GM12865 (cell line): ENCODE measurements around the gene NEFH.
A peak's percentile ranks its signal among the peaks of the same experiment; 100 is the strongest.

Source experiments
- DNase-seq: peaks from one replicate; pipeline ENCODE4 v3.0.0; 2010; ENCODE audit warnings: low read depth
- H3K4me3 ChIP-seq: 2 replicates; pipeline ENCODE4 v1.5.1; 2011; ENCODE audit warnings: mild to moderate bottlenecking, low read depth, low read length, control low read depth
- CTCF ChIP-seq: IDR thresholded peaks from 2 replicates; pipeline ENCODE4 v1.5.1; 2011; ENCODE audit warnings: low read length, control low read depth, low read depth, inconsistent platforms; ENCODE audit not compliant: insufficient read depth; ENCODE audit errors: missing control alignments

NEFH gene

DNA sequence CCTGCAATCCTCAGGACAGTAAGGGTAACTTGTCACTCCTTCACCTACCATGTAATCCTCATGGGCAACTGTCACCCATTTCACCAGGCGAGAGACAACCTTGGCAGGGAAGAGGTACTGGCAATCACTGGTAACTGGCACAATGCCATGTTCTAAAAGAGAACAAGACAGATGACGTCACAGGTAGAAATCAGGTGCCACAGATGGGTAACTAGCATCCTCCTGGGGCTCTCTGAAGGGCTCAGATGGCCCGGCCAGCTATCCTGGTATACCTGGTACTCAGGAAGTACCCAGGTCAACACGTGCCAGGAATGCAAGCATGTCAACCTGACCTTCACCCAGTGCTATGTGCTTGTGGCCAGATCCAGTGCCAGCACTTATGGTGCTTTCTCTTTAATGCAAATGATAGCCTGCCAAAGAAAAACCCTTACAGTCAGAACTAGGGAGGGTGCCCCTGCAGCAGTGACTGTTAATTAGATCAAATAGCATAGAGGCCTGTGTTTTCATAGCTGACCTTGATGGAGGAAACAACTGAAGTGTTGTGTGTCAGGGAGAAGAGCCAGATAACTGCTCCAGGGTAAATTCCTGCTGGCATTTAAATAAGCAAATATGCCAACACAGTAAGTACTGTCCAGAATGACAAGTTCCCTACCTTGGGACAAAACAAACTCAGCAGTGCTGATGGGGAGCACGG, 37.3 kb downstream of the NEFH start:
- no peak for DNase-seq

GRCh38 chr22:29518427-29518826, 38.4 kb downstream of the NEFH start:
- TF ChIP-seq CTCF: no peak
- DNase-seq: no peak
- no peak overlapping the region for H3K4me3 ChIP-seq

More for the DNA sequence above, 37.3 kb downstream of the NEFH start:
- TF ChIP-seq CTCF: no peak
- H3K4me3 ChIP-seq: no peak overlapping the region

GRCh38 chr22:29519996-29520395, 40.0 kb downstream of the NEFH start:
- no peak overlapping the region for H3K4me3 ChIP-seq
- TF ChIP-seq CTCF: no peak
- DNase-seq: no peak

- no peak for DNase-seq
- H3K4me3 ChIP-seq: no peak overlapping the region
- TF ChIP-seq CTCF: no peak
Measured at GRCh38 chr22:29520851-29521250, 40.8 kb downstream of the NEFH start.

DNA sequence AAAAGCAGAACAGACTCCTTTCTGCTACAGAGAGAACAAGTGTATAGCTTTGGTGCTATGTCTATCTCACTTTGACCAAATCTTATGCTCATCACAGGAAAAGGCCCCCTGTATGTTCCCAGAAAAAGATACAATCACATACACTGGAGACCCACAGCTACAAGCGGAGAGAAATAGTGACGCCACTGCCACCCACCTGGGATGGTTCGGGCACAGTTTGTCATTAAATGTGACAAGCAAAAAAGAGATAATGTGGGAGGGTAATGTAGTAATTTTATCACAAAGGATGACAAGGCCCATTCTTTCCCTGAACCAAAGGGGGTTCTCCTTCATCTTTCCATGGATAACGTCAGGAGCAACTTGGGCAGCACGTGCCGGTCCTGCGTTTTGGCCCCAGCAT, 41.5 kb downstream of the NEFH start:
- TF ChIP-seq CTCF: no peak
- DNase-seq: no peak
- H3K4me3 ChIP-seq: no peak overlapping the region

DNA sequence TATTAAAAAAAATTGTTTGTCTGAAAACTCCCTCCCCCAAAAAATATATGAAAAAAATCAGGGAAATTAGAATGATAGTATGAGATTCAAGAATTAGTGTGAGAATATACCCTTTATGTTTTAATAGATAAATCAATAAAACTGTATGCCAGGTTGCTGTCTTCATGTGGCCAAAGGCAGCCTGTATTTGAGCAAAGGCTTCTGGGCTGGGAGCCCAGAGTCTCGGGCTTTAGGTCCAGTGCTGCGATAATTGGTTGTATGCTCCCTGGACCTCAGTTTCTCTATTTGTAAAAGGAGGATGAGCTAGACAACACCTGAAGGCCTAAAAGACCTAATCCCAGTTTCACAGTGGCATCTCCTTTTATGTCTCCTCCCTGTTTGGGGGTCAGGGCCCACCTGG, 43.7 kb downstream of the NEFH start:
- DNase-seq: no peak
- TF ChIP-seq CTCF: no peak

GRCh38 chr22:29524442-29525191, 44.6 kb downstream of the NEFH start:
- TF ChIP-seq CTCF: peak; percentile 60
- DNase-seq: peak; percentile 46
- H3K4me3 ChIP-seq: no peak overlapping the region

More for the DNA sequence above, 43.7 kb downstream of the NEFH start:
- H3K4me3 ChIP-seq: no peak overlapping the region
